Endothelial cell (in vitro differentiated cells): ENCODE data around the gene MREG. TPM values are rescaled to one million over a fixed set of nuclear protein-coding genes. Genes with fewer than 3 reads are reported as not detected.

Source experiments
- DNase-seq: peaks from one replicate; pipeline ENCODE4 v3.0.0; 2021; ENCODE audit warnings: low spot score
- H3K27ac Mint-ChIP-seq: one replicate; pipeline ENCODE4 v1.8.0; 2021; ENCODE audit warnings: mixed read lengths, inconsistent platforms; ENCODE audit not compliant: unreplicated experiment
- H3K27me3 Mint-ChIP-seq: one replicate; pipeline ENCODE4 v1.8.0; 2021; ENCODE audit warnings: mild to moderate bottlenecking, moderate library complexity, mixed read lengths, inconsistent platforms; ENCODE audit not compliant: unreplicated experiment
- H3K36me3 Mint-ChIP-seq: one replicate; pipeline ENCODE4 v1.8.0; 2021; ENCODE audit warnings: mild to moderate bottlenecking, low read depth, mixed read lengths, inconsistent platforms; ENCODE audit not compliant: unreplicated experiment
- H3K4me1 Mint-ChIP-seq: one replicate; pipeline ENCODE4 v1.8.0; 2021; ENCODE audit warnings: mild to moderate bottlenecking, mixed read lengths, inconsistent platforms; ENCODE audit not compliant: unreplicated experiment
- H3K4me3 Mint-ChIP-seq: one replicate; pipeline ENCODE4 v1.8.0; 2021; ENCODE audit warnings: mild to moderate bottlenecking, mixed read lengths, inconsistent platforms; ENCODE audit not compliant: unreplicated experiment
- H3K9me3 Mint-ChIP-seq: one replicate; pipeline ENCODE4 v1.8.0; 2021; ENCODE audit warnings: mixed read lengths, inconsistent platforms; ENCODE audit not compliant: unreplicated experiment
- CTCF ChIP-seq: fragments of 200-600 bp; sonication (generic); IDR thresholded peaks from one replicate; pipeline ENCODE4 v1.5.0; 2021; ENCODE audit warnings: antibody characterized with exemption; ENCODE audit not compliant: unreplicated experiment
- total RNA-seq: library from RNA; stranded (reverse); fragmentation: NEBNext Ultra II Directional; extraction: Animal tissue kit (Norgen Biotek cat#: 25700); gene quantifications from one replicate; pipeline ENCODE4 v1.2.1, GENCODE V29; 2021; ENCODE audit not compliant: unreplicated experiment

The MREG gene
- total RNA-seq, 1 donor from 2014 or later: 26.1 TPM

- H3K4me1 Mint-ChIP-seq: peaks cover 19% of the 10 kb centered on the region
- H3K27ac Mint-ChIP-seq: no peak overlapping the region
- H3K27me3 Mint-ChIP-seq: peaks cover 6% of the 10 kb centered on the region
- no peak overlapping the region for H3K4me3 Mint-ChIP-seq
- TF ChIP-seq CTCF: no peak
- DNase-seq: no peak
- H3K9me3 Mint-ChIP-seq: no peaks in the 10 kb centered on the region
- no peaks in the 10 kb centered on the region for H3K36me3 Mint-ChIP-seq
Measured at GRCh38 chr2:215911301-215912085, 101.9 kb downstream of the MREG start.

GRCh38 chr2:215910180-215910579 is 103.2 kb downstream of the MREG start:
- Mint-ChIP-seq H3K27me3 (peaks cover 6% of the 10 kb centered on the region), H3K27ac (no peak overlapping the region), H3K9me3 (no peaks in the 10 kb centered on the region), H3K4me1 (peaks cover 25% of the 10 kb centered on the region), H3K4me3 (no peak overlapping the region), H3K36me3 (no peaks in the 10 kb centered on the region)
- no peak for TF ChIP-seq CTCF
- DNase-seq: no peak

DNA sequence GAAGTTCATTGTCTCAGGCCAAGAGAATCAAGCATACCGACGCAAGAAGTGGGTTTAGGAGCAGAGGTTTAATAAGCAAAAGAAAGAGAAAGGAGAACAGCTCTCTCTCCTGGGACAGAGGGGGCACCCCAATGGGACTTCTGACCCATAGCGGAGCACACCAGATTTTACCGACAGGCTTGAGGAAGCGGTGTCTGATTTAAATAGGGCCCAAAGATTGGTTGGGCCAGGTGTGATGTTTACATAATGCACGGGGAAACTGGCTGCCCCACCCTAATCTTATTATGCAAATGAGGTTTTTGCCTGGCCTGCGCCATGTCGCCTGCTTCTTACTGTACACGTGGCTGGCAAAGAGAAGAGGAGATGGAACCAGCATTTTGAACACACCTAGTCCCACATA is 106.2 kb downstream of the MREG start:
- Mint-ChIP-seq H3K36me3 (no peaks in the 10 kb centered on the region), H3K27me3 (peaks cover 7% of the 10 kb centered on the region), H3K4me3 (no peak overlapping the region), H3K4me1 (peaks cover 25% of the 10 kb centered on the region), H3K27ac (no peak overlapping the region), H3K9me3 (no peaks in the 10 kb centered on the region)
- no peak for TF ChIP-seq CTCF
- DNase-seq: no peak

DNA sequence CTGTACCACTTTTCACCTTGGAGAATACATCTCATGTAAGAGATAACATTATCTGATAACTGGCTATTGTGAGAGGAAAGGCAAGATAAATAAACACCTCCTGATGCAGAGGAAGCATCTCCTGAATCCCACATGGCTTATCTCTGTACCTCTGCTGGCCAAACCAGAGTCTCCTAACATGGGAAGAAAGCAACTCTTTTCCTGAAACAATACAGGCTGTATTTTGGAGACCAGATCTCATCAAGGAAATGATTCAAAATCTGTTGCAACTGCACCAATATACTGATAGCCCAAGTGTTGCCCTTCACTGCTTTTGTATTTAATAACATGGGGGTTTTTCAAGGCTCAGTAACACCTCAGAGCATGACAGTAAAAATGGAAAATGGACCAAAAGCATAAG is 106.9 kb downstream of the MREG start:
- no peak for DNase-seq
- Mint-ChIP-seq H3K9me3 (no peaks in the 10 kb centered on the region), H3K27me3 (peaks cover 11% of the 10 kb centered on the region), H3K36me3 (no peaks in the 10 kb centered on the region), H3K4me1 (peaks cover 29% of the 10 kb centered on the region), H3K27ac (no peak overlapping the region), H3K4me3 (no peak overlapping the region)
- TF ChIP-seq CTCF: no peak

GRCh38 chr2:215905691-215906090 is 107.7 kb downstream of the MREG start:
- DNase-seq: no peak
- Mint-ChIP-seq H3K36me3 (no peaks in the 10 kb centered on the region), H3K27ac (no peak overlapping the region), H3K27me3 (peaks cover 11% of the 10 kb centered on the region), H3K4me1 (peaks cover 35% of the 10 kb centered on the region), H3K4me3 (no peak overlapping the region), H3K9me3 (no peaks in the 10 kb centered on the region)
- no peak for TF ChIP-seq CTCF
